Calu3 (cell line): Measurements from ENCODE around the gene SPATA19. TPM values are rescaled to one million over a fixed set of nuclear protein-coding genes. Genes with fewer than 3 reads are reported as not detected.
"Not testable (repeated sequence)": the region's sequence is repeated elsewhere in the genome, so short reads cannot be mapped to it uniquely, and the experiment has no call there.

Experiments
- BruUV-seq: library from RNA; stranded (reverse); fragments of 400-500 nt; replicated peaks from 2 replicates; lab custom pipeline; 2021; lab: Mats Ljungman, UMichigan
- CTCF ChIA-PET: fragments of 300-600 bp; sonication (Branson Sonifier 250); formaldehyde crosslinking; loops from one replicate; lab custom pipeline; 2022; ENCODE audit warnings: antibody characterized with exemption; lab: Charles Lee
- DNase-seq: peaks from one replicate; pipeline ENCODE4 v3.0.0; 2022
- H3K27ac Mint-ChIP-seq: one replicate; pipeline ENCODE4 v1.8.0; 2022; ENCODE audit warnings: mixed read lengths; ENCODE audit not compliant: unreplicated experiment
- H3K27me3 Mint-ChIP-seq: one replicate; pipeline ENCODE4 v1.8.0; 2022; ENCODE audit warnings: mixed read lengths; ENCODE audit not compliant: unreplicated experiment
- H3K36me3 Mint-ChIP-seq: one replicate; pipeline ENCODE4 v1.8.0; 2022; ENCODE audit warnings: mild to moderate bottlenecking, moderate library complexity, mixed read lengths; ENCODE audit not compliant: insufficient read depth, unreplicated experiment
- H3K4me1 Mint-ChIP-seq: one replicate; pipeline ENCODE4 v1.8.0; 2022; ENCODE audit warnings: mild to moderate bottlenecking, low read depth, mixed read lengths; ENCODE audit not compliant: unreplicated experiment
- H3K4me3 Mint-ChIP-seq: one replicate; pipeline ENCODE4 v1.8.0; 2022; ENCODE audit warnings: mild to moderate bottlenecking, low read depth, moderate library complexity, mixed read lengths; ENCODE audit not compliant: unreplicated experiment
- H3K9me3 Mint-ChIP-seq: one replicate; pipeline ENCODE4 v1.8.0; 2022; ENCODE audit warnings: low read depth, mixed read lengths; ENCODE audit not compliant: unreplicated experiment
- intact Hi-C: fragments of 100-400 bp; cut with micrococcal nuclease; formaldehyde crosslinking; loops from one replicate; pipeline ENCODE4 v1.10.0; 2022; ENCODE audit not compliant: unreplicated experiment
- total RNA-seq: library from RNA; stranded (reverse); gene quantifications from 2 replicates; pipeline ENCODE4 v1.2.3, GENCODE V29; 2022
- TF ChIP-seq, protein P1 (sequence below): fragments of 200-600 bp; IDR thresholded peaks from one replicate; pipeline ENCODE4 v1.8.0; 2022; ENCODE audit warnings: antibody characterized with exemption; ENCODE audit not compliant: unreplicated experiment

SPATA19 gene
- total RNA-seq, 1 experiment from 2014 or later: not detected

DNA sequence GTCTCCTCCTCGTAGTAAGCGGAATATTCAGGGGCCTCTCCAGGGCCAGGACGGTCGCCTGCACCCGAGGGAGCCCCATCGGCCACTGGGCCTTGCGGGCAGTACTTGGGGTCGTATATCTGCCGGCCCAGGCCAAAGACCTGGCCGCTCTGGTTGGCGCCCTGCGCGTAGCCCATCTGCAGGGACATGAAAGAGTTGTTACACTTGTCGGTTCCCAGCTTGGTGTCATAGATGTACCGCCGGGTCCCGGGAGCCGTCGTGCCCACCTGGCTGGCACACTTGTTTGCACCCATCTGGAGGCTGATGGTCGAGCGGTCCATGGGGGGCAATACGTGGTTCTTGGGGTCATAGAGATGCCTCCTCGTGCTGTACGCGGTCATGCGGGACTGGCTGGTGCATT lies 19.4 kb upstream of the SPATA19 start:
- DNase-seq: no peak
- Mint-ChIP-seq H3K27ac (no peak overlapping the region), H3K9me3 (peaks cover 9% of the 10 kb centered on the region), H3K4me1 (no peaks in the 10 kb centered on the region), H3K36me3 (no peaks in the 10 kb centered on the region), H3K27me3 (no peaks in the 10 kb centered on the region), H3K4me3 (no peak overlapping the region)
- CTCF ChIA-PET: no interaction called here
- TF ChIP-seq, protein P1, sequence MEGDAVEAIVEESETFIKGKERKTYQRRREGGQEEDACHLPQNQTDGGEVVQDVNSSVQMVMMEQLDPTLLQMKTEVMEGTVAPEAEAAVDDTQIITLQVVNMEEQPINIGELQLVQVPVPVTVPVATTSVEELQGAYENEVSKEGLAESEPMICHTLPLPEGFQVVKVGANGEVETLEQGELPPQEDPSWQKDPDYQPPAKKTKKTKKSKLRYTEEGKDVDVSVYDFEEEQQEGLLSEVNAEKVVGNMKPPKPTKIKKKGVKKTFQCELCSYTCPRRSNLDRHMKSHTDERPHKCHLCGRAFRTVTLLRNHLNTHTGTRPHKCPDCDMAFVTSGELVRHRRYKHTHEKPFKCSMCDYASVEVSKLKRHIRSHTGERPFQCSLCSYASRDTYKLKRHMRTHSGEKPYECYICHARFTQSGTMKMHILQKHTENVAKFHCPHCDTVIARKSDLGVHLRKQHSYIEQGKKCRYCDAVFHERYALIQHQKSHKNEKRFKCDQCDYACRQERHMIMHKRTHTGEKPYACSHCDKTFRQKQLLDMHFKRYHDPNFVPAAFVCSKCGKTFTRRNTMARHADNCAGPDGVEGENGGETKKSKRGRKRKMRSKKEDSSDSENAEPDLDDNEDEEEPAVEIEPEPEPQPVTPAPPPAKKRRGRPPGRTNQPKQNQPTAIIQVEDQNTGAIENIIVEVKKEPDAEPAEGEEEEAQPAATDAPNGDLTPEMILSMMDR: no peak
- no TSS peak for BruUV-seq
- intact Hi-C loops: no loop called here

DNA sequence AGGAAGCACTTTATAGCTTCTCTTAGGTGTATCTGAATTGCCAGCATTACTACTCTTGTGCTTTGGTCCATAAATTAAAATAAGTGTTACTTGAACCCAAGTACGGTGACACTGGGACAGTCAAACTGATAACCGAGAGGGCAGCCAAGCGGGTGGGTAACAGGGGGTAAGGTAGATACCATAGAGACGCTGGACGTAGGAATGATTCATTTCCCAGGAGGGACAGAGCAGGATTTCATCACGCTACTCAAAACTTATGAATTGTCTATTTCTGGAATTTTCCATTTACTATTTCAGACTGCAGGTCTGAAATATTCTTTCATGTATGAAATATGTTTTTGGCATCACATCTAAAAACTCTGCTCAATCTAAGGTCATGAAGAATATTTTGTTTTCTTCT lies 14.8 kb upstream of the SPATA19 start:
- H3K27ac Mint-ChIP-seq: no peak overlapping the region
- TF ChIP-seq, protein P1: no peak
- no peak for DNase-seq
- CTCF ChIA-PET: no interaction called here
- intact Hi-C loops: no loop called here
- H3K4me1 Mint-ChIP-seq: no peaks in the 10 kb centered on the region
- H3K4me3 Mint-ChIP-seq: no peak overlapping the region
- no peaks in the 10 kb centered on the region for H3K36me3 Mint-ChIP-seq
- no TSS peak for BruUV-seq
- H3K27me3 Mint-ChIP-seq: no peaks in the 10 kb centered on the region
- peaks cover 7% of the 10 kb centered on the region for H3K9me3 Mint-ChIP-seq

DNA sequence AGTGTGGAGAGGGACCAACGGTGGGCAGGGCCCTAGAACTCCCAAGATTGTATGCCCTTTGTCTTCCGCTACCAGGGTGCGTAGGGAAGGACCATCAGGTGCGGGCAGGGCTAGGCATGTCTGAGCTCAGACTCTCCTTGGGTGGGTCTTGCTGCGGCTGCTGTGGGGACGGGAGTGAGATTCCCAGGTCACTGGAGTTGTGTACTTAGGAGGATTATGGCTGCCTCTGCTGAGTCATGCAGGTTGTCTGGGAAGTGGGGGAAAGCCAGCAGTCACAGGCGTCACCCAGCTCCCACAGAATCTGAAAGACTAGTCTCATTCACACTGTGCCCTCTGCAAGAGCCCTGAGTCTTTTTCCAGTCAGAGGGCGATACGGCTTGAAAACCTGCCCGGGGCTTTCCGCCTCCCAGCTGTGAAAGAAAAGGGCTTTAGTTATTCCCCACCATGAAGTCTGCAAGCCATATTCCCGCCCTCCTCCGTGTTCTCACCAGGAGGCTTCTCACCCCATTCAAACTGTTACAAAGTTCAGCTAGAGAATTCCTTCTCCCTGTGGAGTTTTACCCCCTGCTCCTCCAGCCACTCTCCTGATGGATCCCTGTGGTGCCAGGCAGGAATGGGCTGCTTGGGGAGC lies 9.1 kb upstream of the SPATA19 start:
- H3K27me3 Mint-ChIP-seq, DNase-seq, CTCF ChIA-PET, H3K27ac Mint-ChIP-seq, H3K4me1 Mint-ChIP-seq, H3K4me3 Mint-ChIP-seq, BruUV-seq, intact Hi-C loops, H3K36me3 Mint-ChIP-seq: not testable (repeated sequence)
- H3K9me3 Mint-ChIP-seq: peaks cover 11% of the 10 kb centered on the region

DNA sequence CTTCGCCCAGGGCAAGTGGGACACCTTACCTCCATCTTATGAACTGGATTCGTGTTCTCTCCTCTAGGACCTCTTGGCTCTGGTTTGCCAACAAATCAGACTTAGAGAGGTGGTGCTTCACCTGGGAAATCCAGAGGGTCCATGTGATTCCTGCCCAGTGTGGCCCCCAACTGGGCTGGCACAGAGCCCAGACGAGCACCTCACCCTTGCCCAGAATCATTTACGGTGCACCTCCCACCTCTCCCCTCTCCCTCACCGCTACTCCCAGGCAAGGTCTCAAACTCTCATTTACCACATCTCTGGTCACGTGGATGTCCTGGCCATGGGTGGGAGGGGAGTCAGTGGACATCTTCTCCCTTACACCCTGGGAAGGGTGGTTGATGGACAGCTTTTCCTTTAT lies 1.1 kb downstream of the SPATA19 start:
- Mint-ChIP-seq H3K4me1 (no peaks in the 10 kb centered on the region), H3K27ac (no peak overlapping the region), H3K36me3 (no peaks in the 10 kb centered on the region), H3K4me3 (no peak overlapping the region), H3K27me3 (no peaks in the 10 kb centered on the region), H3K9me3 (peaks cover 12% of the 10 kb centered on the region)
- DNase-seq: no peak
- intact Hi-C loops: no loop called here
- TF ChIP-seq, protein P1: no peak
- BruUV-seq: no TSS peak
- CTCF ChIA-PET: no interaction called here

DNA sequence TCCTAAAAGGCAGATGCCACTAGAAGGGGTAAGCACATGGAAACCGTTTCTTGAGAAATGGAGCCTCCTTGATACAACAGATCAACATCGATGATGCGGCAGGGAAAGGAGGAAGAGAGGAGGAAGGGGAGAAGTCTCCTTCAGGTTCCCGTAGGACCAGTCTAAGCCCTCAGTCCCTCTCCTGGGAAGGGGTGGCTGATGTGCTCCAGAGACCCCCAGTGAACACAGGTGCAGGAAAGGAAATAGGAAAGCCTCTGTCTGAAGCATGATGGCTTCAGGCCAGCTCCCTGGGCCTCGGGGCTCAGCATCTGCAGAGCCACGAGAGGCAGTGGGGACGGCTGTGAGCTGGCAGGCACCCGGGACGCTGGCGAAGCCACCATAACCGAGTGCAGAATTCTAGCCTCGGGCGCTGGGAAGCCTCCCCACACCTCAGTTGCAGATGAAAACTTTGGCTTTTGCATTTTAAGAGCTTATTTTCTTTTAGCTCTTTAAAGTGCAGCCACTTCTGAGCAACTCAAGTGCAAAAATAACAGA lies 1.8 kb downstream of the SPATA19 start:
- no peaks in the 10 kb centered on the region for H3K4me1 Mint-ChIP-seq
- TF ChIP-seq, protein P1: no peak
- H3K27ac Mint-ChIP-seq: no peak overlapping the region
- H3K9me3 Mint-ChIP-seq: peaks cover 12% of the 10 kb centered on the region
- CTCF ChIA-PET: no interaction called here
- no peak for DNase-seq
- H3K36me3 Mint-ChIP-seq: no peaks in the 10 kb centered on the region
- no peaks in the 10 kb centered on the region for H3K27me3 Mint-ChIP-seq
- no TSS peak for BruUV-seq
- intact Hi-C loops: no loop called here
- no peak overlapping the region for H3K4me3 Mint-ChIP-seq
